Suprapubic skin (tissue), 3 donors: ENCODE data around the gene CRHR2.

ENCODE experiments used
- CTCF ChIP-seq, 2 donors: fragments of 200-600 bp in 1 of 2; fragments of 450-650 bp in 1 of 2; sonication (generic) in 1 of 2; IDR thresholded peaks; one replicate each; pipeline ENCODE4 v1.5.1; 2016 to 2019; ENCODE audit warnings: antibody characterized with exemption in 2 of 2, mild to moderate bottlenecking in 1 of 2, moderate library complexity in 1 of 2
- POLR2A ChIP-seq, 2 donors: fragments of 450-650 bp; IDR thresholded peaks; one replicate each; pipeline ENCODE4 v1.6.1; 2017; ENCODE audit warnings: antibody characterized with exemption in 2 of 2, mild to moderate bottlenecking in 2 of 2, moderate library complexity in 2 of 2

GRCh38 chr7:30708983-30709382 is 26.7 kb upstream of the CRHR2 start:
- TF ChIP-seq CTCF (IDR thresholded peaks at IDR 0.05) (no peak), POLR2A (IDR thresholded peaks at IDR 0.05) (no peak)
